HG02884 (cell line): ENCODE results near the gene AMIGO3.
"Not testable (repeated sequence)": the region's sequence is repeated elsewhere in the genome, so short reads cannot be mapped to it uniquely, and the experiment has no call there.

Experiments used
- ATAC-seq: cut with Tn5 transposase; IDR thresholded peaks from one replicate; pipeline ENCODE4 v1.9.1; 2021; ENCODE audit warnings: mild to moderate bottlenecking, moderate library complexity; ENCODE audit not compliant: unreplicated experiment

Gene AMIGO3

DNA sequence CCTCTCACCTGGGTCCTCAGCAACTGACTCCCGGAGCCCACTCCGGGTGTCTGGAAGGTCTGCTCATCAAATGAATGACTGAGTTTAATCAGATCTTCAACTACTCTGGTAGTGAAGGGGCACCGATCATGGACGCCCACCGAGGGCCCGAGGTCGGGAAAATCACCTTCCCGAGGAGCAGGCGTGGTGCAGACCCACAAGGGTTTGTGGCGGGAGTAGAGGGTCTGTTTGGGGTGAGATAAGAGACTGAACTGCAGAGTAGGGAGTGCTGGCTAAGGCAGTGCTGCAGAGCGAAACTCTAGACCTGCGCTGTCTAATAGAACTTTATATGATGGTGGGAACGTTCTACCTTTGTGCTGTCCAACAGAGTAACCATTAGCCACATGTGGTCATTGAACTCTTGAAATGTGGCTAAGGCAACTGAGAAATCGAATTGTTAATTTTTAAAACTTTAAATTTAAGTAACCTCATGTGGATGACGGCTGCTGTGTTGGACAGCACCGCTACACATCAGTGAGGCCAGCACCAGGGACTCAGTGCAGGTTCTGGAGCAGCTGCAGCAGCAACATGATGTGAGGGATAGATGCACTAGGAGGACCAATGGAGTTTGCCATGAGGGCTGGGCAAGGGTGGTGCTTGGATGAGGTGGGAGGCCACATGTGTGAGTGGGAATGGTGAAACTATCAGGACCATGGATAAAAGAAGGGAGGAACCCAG is 29.4 kb downstream of the AMIGO3 start:
- ATAC-seq: not testable (repeated sequence)

DNA sequence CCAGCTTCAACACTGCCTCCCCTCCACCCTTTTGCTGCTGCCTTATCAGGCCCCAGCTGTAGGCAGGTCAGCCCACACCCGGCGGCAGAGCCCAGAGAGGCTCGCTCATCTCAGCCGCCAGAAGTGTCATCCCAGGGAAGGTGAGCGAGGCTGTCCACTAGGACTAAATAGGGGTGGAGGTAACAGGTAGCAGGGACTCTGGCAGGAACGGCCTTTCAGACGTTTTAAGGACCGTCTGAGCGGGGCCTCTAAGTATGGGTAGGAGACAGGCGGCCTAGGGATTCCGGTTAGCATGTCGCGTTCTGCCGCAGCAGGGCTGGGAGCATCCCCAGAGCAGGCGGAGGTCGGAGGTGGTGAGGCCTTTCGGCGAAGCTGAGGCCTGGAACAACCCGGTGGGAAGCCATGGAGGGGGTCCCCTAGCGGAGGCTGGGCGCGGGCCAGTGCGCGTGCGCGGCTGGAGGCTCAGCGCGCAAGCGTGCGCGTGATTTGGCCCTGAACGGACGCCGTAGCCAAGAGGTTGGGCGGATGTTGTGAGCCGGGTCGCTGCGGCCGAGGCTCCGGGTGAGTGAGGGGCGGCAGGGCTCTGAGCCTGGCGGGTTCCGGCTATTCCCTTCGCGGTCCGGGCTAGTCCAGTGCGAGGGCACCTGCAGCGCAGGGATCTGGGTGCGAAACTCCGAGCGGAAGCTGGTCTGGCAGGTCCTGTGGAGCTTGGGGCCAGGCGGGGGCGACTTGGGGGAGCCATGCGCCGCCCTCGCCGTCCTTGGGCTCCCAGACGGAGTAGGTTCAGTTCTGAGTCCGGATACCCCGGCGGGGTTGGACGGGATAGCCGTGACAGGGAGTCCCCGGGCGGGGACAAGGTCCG is 30.2 kb downstream of the AMIGO3 start, which contains the start of the genes MST1 and RNF123:
Gene MST1 (minus strand): TSS at position 429 of the 862 bp plus-strand sequence. CDS start 783 bp downstream, outside the sequence.
Gene RNF123 (plus strand): TSS at position 512 of the 862 bp plus-strand sequence. CDS start 1,609 bp downstream, outside the sequence.
- ATAC-seq: peak; percentile 54

DNA sequence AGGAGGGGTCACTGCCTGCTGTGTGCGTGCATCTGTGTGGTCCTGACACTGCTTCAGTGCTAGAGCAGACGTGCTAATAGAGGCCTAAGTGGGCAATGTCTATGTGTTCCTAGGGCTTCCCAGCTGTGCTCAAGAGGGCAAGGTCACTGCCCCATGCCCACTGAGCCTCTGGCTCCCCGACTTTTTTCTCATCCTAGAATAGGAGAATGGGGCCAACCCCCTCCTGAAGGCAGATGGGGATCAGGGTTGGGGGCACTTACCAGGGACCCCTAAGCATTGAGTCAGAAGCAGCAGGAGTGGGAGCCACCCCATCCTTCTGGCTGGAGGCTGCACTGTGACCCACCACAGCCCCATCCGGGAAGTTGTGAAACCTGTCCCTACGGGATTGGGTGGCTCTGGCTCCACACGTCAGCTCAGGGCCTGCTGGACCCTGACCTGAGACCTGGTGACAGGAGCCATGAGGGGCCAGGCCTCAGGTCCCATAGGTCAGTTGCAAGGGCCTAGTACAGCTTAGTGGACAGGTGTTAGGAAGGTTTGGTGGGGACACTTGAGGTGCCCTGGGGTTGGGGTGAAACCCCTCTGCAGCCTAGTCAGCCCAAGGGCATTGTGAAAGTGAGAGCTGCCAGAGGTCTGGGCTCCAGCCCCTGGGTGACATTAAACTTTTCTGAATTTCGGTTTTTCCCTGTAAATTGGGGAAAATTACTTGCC is 31.0 kb downstream of the AMIGO3 start:
- not testable (repeated sequence) for ATAC-seq

DNA sequence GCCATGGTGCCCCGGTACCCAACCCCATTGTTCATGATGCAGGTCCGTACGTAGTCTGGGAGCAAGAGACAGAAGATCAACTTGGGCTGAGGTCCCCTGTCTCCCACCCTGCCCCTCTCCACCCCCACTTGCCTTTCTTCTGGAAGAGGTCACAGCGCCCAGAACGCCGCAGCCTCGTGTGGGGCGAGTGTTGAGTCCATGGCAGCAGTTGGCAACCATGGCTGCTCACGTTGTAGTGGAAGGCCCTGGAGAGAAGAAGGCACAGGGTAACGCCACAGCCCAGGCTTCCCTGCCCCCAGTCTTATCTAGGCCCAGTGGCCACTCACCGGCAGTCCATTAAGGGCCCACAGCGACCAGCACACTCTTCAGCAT is 32.1 kb downstream of the AMIGO3 start:
- ATAC-seq: not testable (repeated sequence)

DNA sequence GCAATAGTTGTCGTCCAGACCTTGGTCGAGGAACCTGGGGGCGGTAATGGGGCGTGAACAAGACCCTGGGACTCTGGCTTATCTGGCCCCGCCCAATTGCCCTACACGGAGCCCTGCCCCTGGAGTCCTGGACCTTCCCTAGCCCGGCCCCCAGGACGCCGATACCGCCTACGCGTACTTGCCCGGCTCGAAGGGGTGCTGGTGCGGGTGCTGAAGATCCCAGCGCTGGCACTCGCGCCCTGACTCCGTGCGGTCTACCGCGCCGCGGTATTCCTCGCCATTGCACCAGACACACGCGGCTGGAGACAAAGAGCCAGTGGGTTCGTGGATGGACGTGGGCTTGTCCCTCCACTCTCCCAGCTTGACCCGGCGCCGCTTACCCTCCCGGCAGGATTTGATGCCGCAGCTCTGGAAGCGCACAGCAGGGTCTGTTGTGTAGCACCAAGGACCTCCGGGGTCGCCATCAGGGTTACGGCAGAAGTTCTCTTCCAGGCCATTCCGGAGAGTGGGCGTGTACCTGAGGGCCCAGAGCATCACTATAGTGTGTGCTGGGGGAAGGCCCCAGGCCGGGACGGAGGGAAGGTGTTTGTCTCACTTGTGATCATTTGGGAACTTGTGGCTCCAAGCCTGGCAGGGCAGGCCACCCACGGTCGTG is 32.6 kb downstream of the AMIGO3 start:
- not testable (repeated sequence) for ATAC-seq

DNA sequence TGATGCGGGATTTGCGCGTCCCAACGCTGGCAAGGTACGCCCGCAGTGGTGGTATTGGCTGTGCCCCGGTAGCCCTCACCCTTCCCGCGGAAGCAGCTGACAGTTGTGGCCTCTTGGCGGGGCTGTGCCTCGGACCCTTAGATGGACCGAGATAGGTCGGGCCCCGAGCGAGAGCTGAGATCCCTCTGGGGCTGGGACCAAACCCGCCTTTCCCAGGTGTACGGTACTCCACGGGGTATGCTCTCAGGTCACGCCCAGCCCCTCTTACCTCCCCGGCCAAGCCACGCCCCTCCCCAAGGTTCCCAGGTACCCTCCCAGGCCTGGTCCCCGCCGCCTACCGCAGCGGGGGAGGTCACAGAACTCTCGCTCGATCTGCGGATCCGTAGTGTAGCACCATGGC is 33.1 kb downstream of the AMIGO3 start:
- not testable (repeated sequence) for ATAC-seq

DNA sequence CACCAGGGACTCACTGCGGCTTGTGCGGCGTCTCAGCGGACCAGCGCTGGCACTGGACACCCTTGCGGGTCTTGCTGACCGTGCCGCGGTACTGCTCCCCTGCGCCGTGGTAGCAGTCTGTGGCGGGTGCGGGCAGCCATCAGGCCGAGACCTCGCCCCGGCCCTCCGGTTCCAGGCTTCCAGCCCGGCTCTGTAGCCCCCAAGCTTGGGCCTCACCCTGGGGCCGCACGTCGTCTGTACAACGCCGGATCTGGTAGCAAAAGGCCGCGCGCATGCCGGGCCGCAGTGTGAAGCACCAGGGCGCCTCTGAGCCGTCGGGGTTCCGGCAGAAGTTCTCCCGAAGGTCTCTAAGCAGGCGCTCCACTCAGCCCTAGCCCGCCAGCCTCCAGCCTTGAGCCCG is 33.6 kb downstream of the AMIGO3 start:
- ATAC-seq: not testable (repeated sequence)

DNA sequence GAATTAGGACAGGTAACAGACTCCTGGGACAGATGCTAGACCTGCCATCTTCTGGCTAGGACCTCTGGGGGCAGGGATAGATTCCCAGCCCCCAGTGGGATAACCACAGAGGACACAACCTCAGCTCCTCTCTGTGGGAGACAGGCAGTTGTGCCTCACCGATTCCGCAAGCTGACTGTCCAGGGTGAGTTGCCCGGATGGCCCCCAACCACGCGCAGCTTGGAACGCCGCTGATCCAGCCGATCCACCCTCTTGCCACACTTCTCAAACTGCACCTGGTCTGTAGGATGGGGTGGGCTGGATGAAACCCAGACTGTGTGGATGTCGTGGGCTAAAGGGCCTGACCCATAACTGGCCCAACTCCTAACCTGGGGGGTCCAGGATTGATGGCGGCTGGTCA is 34.4 kb downstream of the AMIGO3 start:
- ATAC-seq: not testable (repeated sequence)

DNA sequence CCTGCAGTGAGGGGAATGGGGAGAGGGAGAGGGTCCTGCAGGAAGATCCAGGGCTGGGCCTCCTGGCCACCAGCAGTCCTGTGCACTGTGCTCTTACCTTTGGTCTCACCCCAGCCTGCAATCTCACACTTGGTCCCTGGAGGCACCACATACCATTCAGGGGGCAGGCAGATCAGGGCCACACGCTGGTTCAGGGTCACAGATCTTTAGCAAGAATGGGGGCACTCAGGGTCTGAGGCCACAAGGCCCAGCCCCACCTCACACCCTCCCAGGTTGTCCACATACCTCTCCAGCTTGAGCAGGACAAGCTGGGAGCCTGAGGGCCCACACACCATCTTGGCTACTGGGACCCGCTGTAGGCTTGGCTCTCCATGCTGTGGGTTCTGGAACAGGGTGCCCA is 35.0 kb downstream of the AMIGO3 start:
- ATAC-seq: not testable (repeated sequence)

DNA sequence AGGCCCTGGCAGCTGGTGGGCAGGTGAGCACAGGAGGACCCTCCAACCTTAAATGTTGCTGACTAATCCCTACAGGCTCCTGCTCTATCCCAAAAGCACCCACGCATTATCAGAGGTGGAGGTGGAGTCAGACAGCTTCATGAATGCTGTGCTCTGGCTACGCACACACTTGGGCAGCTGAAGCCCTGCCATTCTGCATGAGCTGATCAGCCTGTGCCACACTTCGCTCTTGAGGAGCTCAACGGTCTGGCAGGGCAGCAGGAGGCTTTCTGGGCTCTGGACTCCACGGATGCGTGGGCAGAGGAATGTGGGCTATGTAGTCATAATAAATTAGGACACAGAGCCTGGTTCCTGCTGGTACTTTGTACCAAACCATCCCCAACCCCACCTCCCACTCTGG is 36.3 kb downstream of the AMIGO3 start:
- no peak for ATAC-seq

DNA sequence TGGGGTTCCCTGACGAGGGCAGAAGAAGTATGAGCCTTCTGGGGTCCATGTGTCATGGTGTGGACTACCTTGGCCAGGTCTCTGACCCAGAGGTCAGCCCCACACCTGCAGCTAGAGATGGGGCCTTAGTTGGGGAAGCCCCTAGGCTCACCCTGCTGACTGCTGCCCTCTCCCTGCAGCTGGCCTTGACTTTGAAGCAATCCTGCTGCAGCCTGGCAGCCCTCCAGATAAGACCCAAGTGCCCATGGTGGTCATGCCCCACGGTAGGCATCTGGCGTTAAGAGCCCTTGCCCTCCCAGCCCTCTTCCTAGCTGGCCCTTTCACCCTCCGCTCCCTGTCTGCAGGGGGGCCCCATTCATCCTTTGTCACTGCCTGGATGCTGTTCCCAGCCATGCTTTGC is 37.9 kb downstream of the AMIGO3 start:
- ATAC-seq: no peak

DNA sequence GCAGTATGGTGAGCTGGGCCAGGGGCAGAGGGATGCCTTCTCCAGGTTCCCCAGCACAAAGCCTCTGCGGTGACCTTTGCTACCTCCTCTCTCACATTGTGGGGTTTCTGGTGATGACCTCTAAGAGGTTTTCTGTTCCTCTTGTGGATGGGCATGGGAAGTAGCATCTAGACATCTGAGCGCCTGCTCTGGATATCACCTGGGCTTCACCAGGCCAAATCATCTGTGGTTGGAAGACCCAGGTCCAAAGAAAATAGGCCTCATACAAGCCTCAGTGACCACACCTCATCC is 38.3 kb downstream of the AMIGO3 start:
- ATAC-seq: no peak

DNA sequence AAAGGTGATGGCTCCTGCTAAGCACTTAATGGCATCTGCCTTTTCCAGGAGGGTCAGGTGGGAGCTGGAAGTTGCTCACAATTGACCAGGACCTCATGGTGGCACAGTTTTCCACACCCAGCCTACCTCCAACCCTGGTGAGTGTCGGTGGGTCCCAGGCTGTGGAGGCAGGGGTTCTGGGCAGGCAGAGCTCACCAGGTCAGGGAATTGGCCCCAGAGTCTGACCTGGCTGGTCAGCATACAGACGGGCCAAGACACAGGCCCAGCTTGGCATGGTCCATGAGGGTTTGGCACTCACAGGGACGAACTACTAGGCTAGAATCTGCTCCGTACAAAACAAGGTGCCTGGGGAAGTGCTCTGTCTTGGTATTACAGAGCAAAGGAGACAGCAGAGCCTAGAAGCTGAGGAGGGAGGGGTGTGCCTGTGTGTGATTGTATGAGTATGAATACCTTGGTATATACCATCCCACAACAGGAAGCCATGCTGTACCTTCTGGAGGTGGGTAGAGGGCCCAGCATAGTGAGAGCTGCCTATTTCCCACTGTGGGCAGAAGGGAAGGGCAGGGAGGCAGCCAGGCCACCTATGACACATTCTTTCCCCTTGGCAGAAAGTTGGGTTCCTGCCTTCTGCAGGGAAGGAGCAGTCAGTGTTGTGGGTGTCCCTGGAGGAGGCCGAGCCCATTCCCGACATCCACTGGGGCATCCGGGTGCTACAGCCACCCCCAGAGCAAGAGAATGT is 38.8 kb downstream of the AMIGO3 start:
- ATAC-seq: no peak

DNA sequence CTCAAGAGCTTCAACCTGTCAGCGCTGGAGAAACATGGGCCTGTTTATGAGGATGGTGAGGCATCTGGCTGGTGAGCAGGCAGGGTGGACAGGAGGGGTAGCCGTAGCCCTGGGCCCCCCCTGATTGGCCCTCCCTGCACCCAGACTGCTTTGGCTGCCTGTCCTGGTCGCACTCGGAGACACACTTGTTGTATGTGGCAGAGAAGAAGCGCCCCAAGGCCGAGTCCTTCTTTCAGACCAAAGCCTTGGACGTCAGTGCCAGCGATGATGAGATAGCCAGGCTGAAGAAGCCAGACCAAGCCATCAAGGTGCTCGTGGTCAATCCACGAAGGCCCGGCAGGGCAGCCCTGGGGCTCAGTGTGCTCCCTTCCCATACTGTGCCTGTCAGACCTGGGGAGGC is 43.6 kb downstream of the AMIGO3 start:
- no peak for ATAC-seq

DNA sequence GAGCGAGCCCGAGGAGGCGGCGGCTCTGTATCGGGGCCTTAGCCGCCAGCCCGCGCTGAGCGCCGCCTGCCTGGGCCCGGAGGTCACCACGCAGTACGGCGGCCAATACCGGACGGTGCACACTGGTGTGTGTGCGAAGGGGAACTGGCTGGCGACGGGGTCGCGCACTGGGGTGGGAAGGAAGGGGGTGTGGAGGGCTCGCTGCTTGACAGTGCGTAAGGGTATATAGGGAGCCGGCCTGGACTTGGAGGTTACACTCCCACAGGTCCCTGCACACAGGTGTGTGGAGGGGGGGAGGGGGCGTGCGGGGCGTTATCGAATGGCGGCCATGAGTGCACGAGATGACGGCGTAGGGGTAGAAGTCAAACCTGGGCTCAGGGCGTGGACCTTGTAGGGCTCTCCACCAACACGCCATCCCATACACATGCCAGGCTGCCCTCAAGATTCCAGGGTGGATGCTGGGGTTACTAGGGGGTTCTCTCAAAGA is 44.9 kb downstream of the AMIGO3 start:
- ATAC-seq: peak; percentile 8

DNA sequence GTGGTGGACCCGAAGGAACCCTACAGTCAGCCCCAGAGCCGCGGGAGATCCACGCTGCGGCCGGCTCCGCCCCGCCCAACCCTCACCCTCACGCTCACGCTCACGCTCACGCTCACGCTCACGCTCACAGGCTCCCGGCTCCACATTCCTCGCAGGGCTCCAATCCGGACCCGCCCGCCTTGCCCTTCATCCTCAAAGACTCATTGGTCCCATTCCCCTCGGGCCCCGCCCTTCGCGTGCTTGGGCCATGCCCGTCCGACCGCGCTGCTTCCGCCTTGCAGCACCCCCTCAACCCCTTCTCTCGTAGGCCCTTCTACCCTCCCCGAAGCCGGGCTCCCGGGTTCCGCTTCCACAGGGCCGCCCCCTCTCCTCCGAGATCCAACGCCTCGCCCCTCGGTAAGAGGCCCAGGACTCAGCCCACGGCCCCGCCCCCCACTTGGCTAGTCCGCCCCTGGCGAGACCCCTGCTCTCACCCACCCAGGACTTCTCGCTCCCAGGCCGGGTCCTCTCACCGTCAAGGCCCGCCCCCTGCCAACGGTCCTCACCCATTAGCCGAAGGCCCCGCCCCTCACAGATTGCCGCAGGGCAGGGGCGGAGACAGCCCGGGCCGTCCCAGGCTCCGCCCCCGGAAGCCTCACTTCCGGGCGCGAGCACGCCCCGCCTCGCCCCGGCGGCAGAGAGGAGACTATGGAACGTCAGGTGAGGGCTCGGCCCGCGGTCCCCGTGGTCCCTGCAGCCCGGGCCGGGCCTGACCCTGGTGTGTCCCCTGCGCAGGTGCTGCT is 45.6 kb downstream of the AMIGO3 start, which contains the start of gene APEH:
Gene APEH (plus strand): TSS at position 637 of the 782 bp plus-strand sequence. CDS start 51 bp downstream, at position 688.
- ATAC-seq: peak; percentile 68

DNA sequence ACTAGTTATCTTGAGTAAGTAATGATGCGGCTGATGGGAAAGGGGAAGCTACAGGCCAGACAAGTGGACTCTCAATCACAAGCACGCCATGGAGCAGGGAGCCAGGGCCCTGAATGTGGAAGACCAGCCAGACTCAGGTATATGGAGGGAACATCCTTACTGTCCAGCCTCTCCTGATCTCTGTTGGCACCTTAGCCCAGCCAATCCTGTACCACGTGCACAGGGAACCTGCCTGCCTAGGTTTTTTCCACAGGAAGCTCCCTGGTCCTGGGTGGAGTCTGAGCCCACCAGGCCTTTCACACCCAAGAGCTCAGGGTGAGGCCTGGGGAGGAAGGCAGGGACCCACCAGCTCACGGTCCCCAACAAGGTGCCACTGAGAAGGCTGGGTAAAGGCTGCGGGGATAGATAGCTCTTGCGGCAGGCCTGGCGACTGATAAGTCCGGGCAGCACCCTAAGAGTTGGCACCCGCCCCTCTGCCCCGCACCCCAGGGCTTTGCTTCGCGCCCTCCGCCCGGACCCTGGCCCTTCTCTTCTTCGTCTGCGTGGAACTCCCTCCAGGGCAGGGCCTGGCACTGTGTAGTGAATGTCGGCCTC is 46.3 kb downstream of the AMIGO3 start:
- ATAC-seq: no peak
